Activated CD4-positive, alpha-beta memory T cell treated with anti-CD3 and anti-CD28 coated beads, Interleukin-2, amount 10 ng/mL, durations not matched to agents 7 days and 5 days (primary cell): ENCODE data around the gene IL4. TPM values are rescaled to one million over a fixed set of nuclear protein-coding genes. Genes with fewer than 3 reads are reported as not detected.

ENCODE experiments used
- CTCF ChIA-PET: fragments of 350-600 bp; sonication (Branson Sonifier 250); formaldehyde crosslinking; loops from one replicate; lab custom pipeline; 2021; ENCODE audit warnings: antibody characterized with exemption, inconsistent platforms; lab: Charles Lee
- POLR2A ChIA-PET: fragments of 350-600 bp; sonication (Branson Sonifier 250); formaldehyde crosslinking; loops from one replicate; lab custom pipeline; 2021; ENCODE audit warnings: antibody characterized with exemption; lab: Charles Lee
- DNase-seq: peaks from one replicate; pipeline ENCODE4 v3.0.0-alpha.2; 2020
- H3K27ac Mint-ChIP-seq: one replicate; pipeline ENCODE4 v1.8.0; 2021; ENCODE audit warnings: mild to moderate bottlenecking, mixed read lengths
- H3K27me3 Mint-ChIP-seq: one replicate; pipeline ENCODE4 v1.8.0; 2021; ENCODE audit warnings: mixed read lengths
- H3K36me3 Mint-ChIP-seq: one replicate; pipeline ENCODE4 v1.8.0; 2021; ENCODE audit warnings: low read depth, mixed read lengths
- H3K4me1 Mint-ChIP-seq: one replicate; pipeline ENCODE4 v1.8.0; 2021; ENCODE audit warnings: mixed read lengths
- H3K4me3 Mint-ChIP-seq: one replicate; pipeline ENCODE4 v1.8.0; 2021; ENCODE audit warnings: mild to moderate bottlenecking, mixed read lengths
- H3K9me3 Mint-ChIP-seq: one replicate; pipeline ENCODE4 v1.8.0; 2021; ENCODE audit warnings: mixed read lengths
- total RNA-seq, 2 experiments: library from RNA; stranded (reverse); gene quantifications; one replicate each; pipeline ENCODE4 v1.2.3, GENCODE V29; 2021

Gene IL4
- total RNA-seq, 2 experiments from 2014 or later: 7.4 to 12.6 TPM

DNA sequence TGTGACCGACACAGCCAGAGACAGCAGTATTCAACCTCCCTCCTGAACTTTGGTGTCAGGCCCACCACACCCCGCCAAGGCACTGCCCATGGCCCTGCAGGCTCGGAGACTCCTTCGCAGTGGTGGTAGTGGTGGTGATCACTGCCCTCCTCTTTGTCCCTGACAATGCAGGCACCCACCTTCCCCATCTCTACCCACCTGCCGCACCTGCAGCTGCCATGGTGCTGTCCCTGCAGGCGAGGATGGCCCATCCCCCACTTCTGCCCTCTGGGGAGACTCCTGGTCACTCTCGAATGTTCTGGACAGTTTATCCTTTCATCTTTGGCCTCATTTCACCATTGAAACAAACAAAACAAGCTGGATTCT is 4.4 kb upstream of the IL4 start:
- H3K27ac Mint-ChIP-seq: no peak overlapping the region
- peaks cover 34% of the 10 kb centered on the region for H3K4me1 Mint-ChIP-seq
- H3K27me3 Mint-ChIP-seq: no peaks in the 10 kb centered on the region
- H3K9me3 Mint-ChIP-seq: no peaks in the 10 kb centered on the region
- ChIA-PET POLR2A (no interaction called here), CTCF (no interaction called here)
- no peak for DNase-seq
- no peaks in the 10 kb centered on the region for H3K36me3 Mint-ChIP-seq
- no peak overlapping the region for H3K4me3 Mint-ChIP-seq

DNA sequence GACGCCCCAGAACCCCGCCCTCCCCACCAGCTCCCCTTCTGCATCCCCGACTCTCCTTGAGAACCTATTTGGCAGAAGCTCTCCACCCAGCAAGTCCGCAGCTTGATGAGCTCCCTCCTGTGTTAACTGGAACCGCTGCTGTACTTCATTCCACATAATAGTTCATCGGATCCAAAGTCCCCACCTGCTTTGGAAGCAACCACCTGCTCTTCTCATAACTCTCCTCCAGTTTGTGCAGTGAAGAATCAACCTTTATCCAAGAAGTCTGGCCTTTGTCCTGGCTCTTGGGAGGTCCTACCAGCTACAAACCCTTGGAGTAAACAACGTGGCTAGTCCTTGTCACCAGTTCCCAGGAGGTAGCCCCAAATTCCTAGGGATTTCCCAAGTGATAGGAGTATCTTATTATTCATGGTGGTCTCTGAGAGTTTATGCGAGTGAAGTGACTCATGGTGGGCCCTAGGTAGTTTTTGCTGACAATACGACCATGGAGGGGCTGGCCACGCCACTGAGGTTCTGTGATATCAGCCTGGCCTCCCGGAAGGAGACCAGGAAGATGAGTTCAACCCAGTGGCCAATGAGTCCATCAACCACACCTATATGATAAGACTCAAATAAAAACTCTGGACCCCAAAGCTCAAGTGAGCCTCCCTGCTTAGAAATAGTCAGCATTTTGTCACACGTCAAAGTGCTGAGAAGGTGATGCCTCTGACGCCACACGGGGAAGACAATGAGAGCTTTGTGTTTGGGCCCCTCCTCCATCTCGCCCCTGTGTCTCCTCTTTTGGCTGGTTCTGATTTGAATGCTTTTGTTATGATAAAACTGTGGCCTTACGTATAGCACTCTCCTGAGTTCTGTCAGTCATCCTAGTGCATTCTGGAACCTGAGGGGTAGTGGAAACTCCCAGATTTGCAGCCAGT is 3.6 kb upstream of the IL4 start:
- H3K36me3 Mint-ChIP-seq: no peaks in the 10 kb centered on the region
- ChIA-PET POLR2A (no interaction called here), CTCF (interaction anchor here (0.8 kb wide), 1 partner anchor 45 kb away, joined by 3 read pairs; no protein-coding TSS in a partner anchor)
- no peaks in the 10 kb centered on the region for H3K27me3 Mint-ChIP-seq
- H3K4me1 Mint-ChIP-seq: peaks cover 38% of the 10 kb centered on the region
- H3K9me3 Mint-ChIP-seq: no peaks in the 10 kb centered on the region
- no peak overlapping the region for H3K4me3 Mint-ChIP-seq
- no peak for DNase-seq
- no peak overlapping the region for H3K27ac Mint-ChIP-seq

DNA sequence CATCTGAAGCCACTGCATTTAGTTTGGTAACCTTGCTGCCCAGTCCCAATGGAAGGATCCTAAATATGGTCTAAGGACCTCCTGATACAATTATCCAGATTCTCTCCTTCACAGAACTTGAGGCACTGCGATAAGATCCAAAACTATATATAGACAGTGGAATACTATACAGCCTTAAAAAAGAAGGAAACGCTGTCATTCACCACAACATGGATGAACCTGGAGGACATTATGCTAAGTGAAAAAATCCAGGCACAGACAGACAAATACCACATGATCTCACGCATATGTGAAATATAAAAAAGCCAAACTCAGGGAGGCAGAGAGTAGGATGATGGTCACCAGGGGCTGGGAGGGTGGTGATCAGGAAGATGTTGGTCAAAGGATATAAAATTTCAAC is 2.8 kb upstream of the IL4 start:
- H3K36me3 Mint-ChIP-seq: no peaks in the 10 kb centered on the region
- ChIA-PET POLR2A (no interaction called here), CTCF (no interaction called here)
- H3K27me3 Mint-ChIP-seq: no peaks in the 10 kb centered on the region
- no peak for DNase-seq
- no peak overlapping the region for H3K27ac Mint-ChIP-seq
- H3K4me1 Mint-ChIP-seq: peaks cover 43% of the 10 kb centered on the region
- H3K9me3 Mint-ChIP-seq: no peaks in the 10 kb centered on the region
- no peak overlapping the region for H3K4me3 Mint-ChIP-seq

DNA sequence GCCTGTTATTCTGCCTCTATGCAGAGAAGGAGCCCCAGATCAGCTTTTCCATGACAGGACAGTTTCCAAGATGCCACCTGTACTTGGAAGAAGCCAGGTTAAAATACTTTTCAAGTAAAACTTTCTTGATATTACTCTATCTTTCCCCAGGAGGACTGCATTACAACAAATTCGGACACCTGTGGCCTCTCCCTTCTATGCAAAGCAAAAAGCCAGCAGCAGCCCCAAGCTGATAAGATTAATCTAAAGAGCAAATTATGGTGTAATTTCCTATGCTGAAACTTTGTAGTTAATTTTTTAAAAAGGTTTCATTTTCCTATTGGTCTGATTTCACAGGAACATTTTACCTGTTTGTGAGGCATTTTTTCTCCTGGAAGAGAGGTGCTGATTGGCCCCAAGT is 301 bp upstream of the IL4 start:
- Mint-ChIP-seq H3K27me3 (no peaks in the 10 kb centered on the region), H3K36me3 (no peaks in the 10 kb centered on the region), H3K27ac (peak overlapping the region; percentile 87), H3K4me3 (no peak overlapping the region), H3K9me3 (no peaks in the 10 kb centered on the region), H3K4me1 (peaks cover 41% of the 10 kb centered on the region)
- DNase-seq: no peak
- ChIA-PET CTCF (no interaction called here), POLR2A (interaction anchor here (1.1 to 3.6 kb wide), 11 partner anchors 9 to 216 kb away, joined by 3 to 25 read pairs (median 8); partner anchors contain the start of genes CCNI2 and IL13)

DNA sequence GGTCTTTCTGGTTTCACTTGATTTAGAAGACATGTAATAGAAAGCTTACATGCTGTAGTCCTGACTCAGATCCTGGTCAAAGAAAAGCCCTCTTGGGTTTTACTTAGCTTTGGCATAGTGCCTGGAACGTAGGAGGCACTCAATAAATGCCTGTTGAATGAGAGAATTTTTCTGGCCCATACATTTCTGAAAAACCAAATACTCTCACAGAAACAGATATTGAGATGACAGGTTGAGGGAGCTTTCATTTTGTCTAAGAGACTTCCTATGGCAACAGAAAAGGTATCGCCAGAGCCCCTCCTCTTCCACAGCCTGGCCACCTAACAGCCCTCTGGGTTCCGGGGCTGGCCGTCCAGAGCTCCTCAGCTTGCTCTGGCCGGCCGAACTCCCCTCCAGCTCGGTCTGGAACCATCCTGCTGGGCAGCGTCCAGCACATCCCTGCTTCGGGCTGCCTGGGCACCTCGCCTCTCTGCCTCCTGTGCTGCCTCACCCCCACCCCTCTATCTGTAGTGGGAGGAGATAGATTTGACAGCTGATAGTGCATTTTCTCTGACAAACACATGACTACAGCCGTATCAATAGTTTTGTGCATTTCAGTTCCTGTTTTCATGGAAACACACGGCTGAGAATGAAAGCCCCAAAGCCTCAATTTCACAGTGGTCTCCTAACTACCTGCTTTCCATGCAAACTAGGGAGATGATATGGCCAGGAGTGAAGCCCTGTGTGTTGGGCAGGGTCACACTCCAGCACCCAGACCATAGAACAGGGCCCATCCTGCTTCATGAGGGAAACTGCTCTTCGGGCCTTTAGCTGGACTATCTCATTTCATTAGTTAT is 1.1 kb downstream of the IL4 start:
- POLR2A ChIA-PET: interaction anchor here (0.7 to 3.6 kb wide), 17 partner anchors 10 to 264 kb away, joined by 3 to 25 read pairs (median 6); partner anchors contain the start of genes CCNI2, IL13, IRF1 and RAD50
- no peaks in the 10 kb centered on the region for H3K9me3 Mint-ChIP-seq
- peak overlapping the region; percentile 87 for H3K27ac Mint-ChIP-seq
- no peaks in the 10 kb centered on the region for H3K27me3 Mint-ChIP-seq
- peak overlapping the region; percentile 68 for H3K4me3 Mint-ChIP-seq
- CTCF ChIA-PET: interaction anchor here (0.9 to 1.5 kb wide), 7 partner anchors 20 to 288 kb away, joined by 3 to 5 read pairs (median 3); partner anchors contain the start of genes KIF3A and RAD50
- peaks cover 41% of the 10 kb centered on the region for H3K4me1 Mint-ChIP-seq
- H3K36me3 Mint-ChIP-seq: peaks cover 2% of the 10 kb centered on the region
- peak; percentile 40 for DNase-seq

DNA sequence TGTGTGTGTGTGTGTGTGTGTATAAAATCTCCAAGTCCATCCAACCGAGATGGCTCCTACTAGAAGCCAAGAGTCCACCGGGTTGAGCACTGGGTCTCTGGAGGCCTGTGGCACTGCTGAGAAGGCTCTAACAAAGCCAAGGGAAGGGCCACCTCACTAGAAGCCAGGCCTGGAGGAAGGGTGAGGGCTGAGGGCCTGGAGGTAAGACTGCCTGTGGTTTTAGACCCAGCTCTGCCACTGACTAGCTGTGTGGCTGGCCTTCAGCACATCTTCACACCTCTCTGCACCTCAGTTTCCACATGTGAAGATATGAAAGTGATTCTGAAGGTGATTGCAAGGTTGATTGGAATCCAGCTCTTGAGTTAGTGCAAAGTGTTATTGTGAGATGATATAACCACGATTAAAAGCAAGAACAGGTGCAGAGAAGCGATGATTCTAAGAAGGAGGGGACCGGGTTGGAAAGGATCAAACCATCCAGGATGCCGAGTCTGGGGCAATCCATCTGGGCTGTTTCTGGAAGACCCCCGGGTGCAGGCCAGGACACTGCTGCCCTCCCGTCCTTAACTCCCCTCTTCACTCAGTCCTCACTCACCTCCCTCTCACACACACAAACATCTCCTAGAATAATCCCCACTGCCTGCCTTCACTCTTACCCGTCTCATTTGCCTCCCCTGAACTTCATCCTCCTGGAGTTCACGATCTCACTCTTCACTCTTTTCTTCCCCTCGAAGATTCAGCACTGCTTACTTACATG is 2.3 kb downstream of the IL4 start:
- H3K4me1 Mint-ChIP-seq: peaks cover 41% of the 10 kb centered on the region
- no peak for DNase-seq
- H3K9me3 Mint-ChIP-seq: no peaks in the 10 kb centered on the region
- ChIA-PET CTCF (interaction anchor here (0.8 to 1.2 kb wide), 2 partner anchors 19 to 150 kb away, joined by 3 to 4 read pairs; no protein-coding TSS in a partner anchor), POLR2A (interaction anchor here (0.9 to 3.6 kb wide), 5 partner anchors 8 to 37 kb away, joined by 3 to 25 read pairs (median 12); partner anchors contain the start of gene IL13)
- H3K4me3 Mint-ChIP-seq: no peak overlapping the region
- H3K36me3 Mint-ChIP-seq: peaks cover 10% of the 10 kb centered on the region
- no peaks in the 10 kb centered on the region for H3K27me3 Mint-ChIP-seq
- H3K27ac Mint-ChIP-seq: peak overlapping the region; percentile 87

DNA sequence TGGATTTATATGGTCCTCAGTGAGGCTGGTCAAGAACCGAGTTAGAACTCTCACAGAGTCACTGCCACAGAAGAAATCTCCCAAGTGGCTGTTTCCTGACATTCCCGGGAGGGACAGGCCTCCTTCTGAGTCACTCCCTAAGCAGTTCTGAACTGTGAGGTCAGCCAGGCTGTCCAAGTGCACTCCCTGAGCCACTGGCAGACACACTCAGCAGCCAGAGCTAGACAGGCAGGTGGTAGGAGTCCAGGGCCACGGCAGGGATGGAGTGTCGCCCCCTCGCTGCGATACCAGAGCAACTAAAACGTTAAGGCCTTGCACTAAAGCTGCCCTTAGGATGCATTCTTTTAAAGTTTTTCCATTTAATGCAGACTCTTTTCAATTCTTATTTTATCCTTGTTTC is 3.4 kb downstream of the IL4 start:
- H3K4me1 Mint-ChIP-seq: peaks cover 41% of the 10 kb centered on the region
- H3K36me3 Mint-ChIP-seq: peaks cover 10% of the 10 kb centered on the region
- no peaks in the 10 kb centered on the region for H3K27me3 Mint-ChIP-seq
- no peak overlapping the region for H3K27ac Mint-ChIP-seq
- H3K4me3 Mint-ChIP-seq: no peak overlapping the region
- ChIA-PET POLR2A (no interaction called here), CTCF (no interaction called here)
- no peak for DNase-seq
- H3K9me3 Mint-ChIP-seq: no peaks in the 10 kb centered on the region

DNA sequence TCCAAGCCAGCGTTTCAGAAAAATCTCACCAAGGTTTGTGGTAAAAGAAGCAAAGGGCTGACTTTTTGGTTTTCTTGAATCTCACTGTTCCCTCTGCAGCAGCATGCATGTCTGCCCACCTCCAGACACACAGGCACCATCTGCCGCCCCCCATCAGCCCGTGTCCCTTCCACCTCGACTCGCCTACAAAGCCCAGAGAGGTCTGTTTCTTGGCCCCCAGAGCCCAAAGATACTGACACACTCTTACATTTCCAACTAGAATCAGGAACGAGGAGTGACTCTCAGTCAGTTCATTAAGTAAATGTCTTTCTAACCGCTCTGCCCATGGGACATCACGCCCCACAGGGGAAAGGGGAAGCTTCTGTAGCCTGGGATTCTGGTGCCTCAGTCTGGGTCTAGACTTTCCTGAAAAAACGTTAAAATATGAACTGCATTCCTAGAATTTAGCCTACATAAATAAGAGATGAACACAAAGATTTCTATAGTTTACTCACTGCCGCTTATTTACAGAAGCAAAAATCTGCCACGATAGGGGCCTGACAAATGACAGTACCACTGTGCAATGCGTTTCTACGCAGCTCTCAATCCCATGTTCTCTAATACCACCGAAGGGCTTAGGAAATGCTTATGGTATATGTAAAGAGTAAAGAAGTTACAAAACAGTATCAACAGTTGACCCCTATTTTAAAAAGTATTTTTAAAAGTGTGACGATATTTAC is 4.1 kb downstream of the IL4 start:
- ChIA-PET POLR2A (interaction anchor here (1.6 kb wide), 1 partner anchor 11 kb away, joined by 6 read pairs; no protein-coding TSS in a partner anchor), CTCF (no interaction called here)
- no peak for DNase-seq
- H3K4me3 Mint-ChIP-seq: no peak overlapping the region
- H3K36me3 Mint-ChIP-seq: peaks cover 10% of the 10 kb centered on the region
- H3K4me1 Mint-ChIP-seq: peaks cover 39% of the 10 kb centered on the region
- H3K27ac Mint-ChIP-seq: no peak overlapping the region
- H3K9me3 Mint-ChIP-seq: no peaks in the 10 kb centered on the region
- no peaks in the 10 kb centered on the region for H3K27me3 Mint-ChIP-seq

DNA sequence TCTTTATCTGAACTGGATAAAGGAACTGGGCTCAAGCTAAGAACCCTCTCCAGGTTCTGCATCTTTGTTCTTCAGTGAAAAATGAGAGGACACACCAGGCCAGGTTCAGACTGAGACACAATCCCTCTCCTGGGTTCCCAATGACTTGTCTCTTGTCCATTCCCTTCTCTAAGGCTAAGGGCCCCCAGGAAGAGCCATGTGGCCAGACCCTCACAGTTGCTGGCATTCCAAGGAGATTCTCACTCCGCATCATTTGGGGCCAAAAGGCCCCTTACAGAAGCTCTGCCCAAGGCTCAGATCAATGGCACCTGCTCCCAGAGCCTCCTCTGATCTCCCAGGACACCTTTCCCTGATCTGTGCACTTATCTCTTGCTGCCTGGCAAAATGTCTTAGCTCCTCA is 4.9 kb downstream of the IL4 start:
- Mint-ChIP-seq H3K4me1 (peaks cover 33% of the 10 kb centered on the region), H3K4me3 (no peak overlapping the region), H3K27me3 (no peaks in the 10 kb centered on the region), H3K27ac (no peak overlapping the region), H3K36me3 (peaks cover 10% of the 10 kb centered on the region), H3K9me3 (no peaks in the 10 kb centered on the region)
- CTCF ChIA-PET: no interaction called here
- no peak for DNase-seq
- POLR2A ChIA-PET: interaction anchor here (1.0 to 1.6 kb wide), 2 partner anchors 9 to 12 kb away, joined by 3 to 6 read pairs; no protein-coding TSS in a partner anchor

DNA sequence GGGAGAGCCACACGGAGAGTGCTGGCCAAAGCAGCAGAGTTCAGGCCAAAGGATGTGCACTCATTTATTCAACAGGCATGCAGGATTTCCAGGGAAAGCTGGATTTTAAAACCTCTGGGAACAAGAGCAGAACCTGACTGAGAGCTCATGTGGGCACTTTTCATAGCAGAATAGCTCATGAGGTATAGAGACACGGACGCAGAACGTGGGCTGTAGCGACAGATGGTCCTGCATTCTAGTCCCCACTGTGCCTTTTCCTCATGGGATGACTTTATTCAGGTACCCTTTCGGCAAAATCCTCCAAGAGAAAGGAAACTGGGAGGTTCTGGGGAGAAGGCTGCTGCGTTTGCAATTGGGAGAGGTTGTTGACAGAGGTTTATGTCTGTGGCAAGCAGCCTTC is 5.4 kb downstream of the IL4 start:
- Mint-ChIP-seq H3K4me1 (peaks cover 29% of the 10 kb centered on the region), H3K9me3 (no peaks in the 10 kb centered on the region), H3K27me3 (no peaks in the 10 kb centered on the region), H3K27ac (no peak overlapping the region), H3K36me3 (peaks cover 10% of the 10 kb centered on the region), H3K4me3 (no peak overlapping the region)
- ChIA-PET CTCF (no interaction called here), POLR2A (interaction anchor here (1.0 to 1.6 kb wide), 2 partner anchors 9 to 12 kb away, joined by 3 to 6 read pairs; no protein-coding TSS in a partner anchor)
- DNase-seq: no peak

DNA sequence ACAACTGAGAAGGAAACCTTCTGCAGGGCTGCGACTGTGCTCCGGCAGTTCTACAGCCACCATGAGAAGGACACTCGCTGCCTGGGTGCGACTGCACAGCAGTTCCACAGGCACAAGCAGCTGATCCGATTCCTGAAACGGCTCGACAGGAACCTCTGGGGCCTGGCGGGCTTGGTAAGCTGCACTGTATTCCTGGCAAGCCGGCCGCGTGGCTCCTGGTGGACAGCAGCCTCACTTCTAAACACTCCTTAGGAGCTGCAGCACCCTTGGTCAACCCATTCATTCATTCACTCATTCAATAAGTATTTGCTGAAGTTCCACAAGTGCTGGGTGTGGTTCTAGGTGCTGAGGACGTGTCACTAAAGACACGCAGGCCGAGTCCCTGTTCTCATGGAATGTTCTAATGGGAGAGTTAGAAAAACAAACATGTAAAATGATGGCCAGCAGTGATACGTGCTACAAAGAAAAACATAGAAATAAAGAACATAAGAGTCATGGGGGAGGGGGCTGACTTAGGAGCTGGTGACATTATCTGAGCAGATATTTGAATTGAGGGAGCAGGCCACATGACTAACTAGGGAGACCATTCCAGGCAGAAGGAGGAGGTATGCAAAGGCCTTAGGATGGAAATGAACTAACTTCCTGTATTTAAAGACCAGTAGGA is 6.1 kb downstream of the IL4 start:
- Mint-ChIP-seq H3K27me3 (no peaks in the 10 kb centered on the region), H3K27ac (no peak overlapping the region), H3K4me3 (no peak overlapping the region), H3K9me3 (no peaks in the 10 kb centered on the region), H3K36me3 (peaks cover 10% of the 10 kb centered on the region), H3K4me1 (peaks cover 30% of the 10 kb centered on the region)
- ChIA-PET CTCF (no interaction called here), POLR2A (no interaction called here)
- no peak for DNase-seq
